ENCODE data around the gene SVIL. TPM values are rescaled to one million over a fixed set of nuclear protein-coding genes. Genes with fewer than 3 reads are reported as not detected.
A peak's percentile ranks its signal among the peaks of the same experiment; 100 is the strongest.

Gene SVIL
- total RNA-seq, 4 donors from 2014 or later = 1,040 to 1,354 (median 1,121) TPM

DNA sequence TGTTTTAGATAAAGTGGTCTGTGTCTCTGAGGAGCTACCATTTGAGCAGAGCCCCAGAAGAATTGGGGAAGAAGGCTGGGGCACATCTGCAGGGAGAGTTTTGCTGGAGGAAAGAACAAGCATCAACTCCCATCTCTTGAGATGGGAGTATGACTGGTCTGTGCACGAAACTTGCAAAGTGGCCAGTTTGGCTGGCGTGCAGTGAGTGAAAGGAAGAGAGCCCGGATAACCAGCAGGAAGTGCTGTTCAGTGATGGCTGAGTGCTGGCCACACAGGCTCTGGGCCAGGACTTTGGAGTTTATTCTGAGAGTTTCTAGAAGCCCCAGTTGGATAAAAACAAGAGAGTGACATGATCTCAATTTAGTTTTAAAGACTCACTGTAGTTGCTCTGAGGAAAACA, 34.4 kb upstream of the SVIL start:
- H3K4me3 ChIP-seq = no peak overlapping the region
- peaks cover 0 to 7% of the 10 kb centered on the region in 2 donors for H3K4me1 ChIP-seq
- H3K27ac ChIP-seq = peak overlapping the region in 1 of 4 donors; percentile 5
- intact Hi-C loops (cut with DNase I; ENCODE audit: low total_unique reads) (no loop called here), in situ Hi-C loops (cut with MboI; ENCODE audit: low sequenced_read_pairs in 4 of 4) (no loop called here)
- no peaks in the 10 kb centered on the region for H3K27me3 ChIP-seq
- no peak for TF ChIP-seq POLR2A (IDR thresholded peaks at IDR 0.05)
- TF ChIP-seq, protein P1, sequence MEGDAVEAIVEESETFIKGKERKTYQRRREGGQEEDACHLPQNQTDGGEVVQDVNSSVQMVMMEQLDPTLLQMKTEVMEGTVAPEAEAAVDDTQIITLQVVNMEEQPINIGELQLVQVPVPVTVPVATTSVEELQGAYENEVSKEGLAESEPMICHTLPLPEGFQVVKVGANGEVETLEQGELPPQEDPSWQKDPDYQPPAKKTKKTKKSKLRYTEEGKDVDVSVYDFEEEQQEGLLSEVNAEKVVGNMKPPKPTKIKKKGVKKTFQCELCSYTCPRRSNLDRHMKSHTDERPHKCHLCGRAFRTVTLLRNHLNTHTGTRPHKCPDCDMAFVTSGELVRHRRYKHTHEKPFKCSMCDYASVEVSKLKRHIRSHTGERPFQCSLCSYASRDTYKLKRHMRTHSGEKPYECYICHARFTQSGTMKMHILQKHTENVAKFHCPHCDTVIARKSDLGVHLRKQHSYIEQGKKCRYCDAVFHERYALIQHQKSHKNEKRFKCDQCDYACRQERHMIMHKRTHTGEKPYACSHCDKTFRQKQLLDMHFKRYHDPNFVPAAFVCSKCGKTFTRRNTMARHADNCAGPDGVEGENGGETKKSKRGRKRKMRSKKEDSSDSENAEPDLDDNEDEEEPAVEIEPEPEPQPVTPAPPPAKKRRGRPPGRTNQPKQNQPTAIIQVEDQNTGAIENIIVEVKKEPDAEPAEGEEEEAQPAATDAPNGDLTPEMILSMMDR (IDR thresholded peaks at IDR 0.05 in 4 of 5, conservative IDR thresholded peaks at IDR 0.05 in 1 of 5) = no peak
- DNase-seq (no peak), ATAC-seq (no peak)
- no peaks in the 10 kb centered on the region for H3K36me3 ChIP-seq
- no peaks in the 10 kb centered on the region for H3K9me3 ChIP-seq

DNA sequence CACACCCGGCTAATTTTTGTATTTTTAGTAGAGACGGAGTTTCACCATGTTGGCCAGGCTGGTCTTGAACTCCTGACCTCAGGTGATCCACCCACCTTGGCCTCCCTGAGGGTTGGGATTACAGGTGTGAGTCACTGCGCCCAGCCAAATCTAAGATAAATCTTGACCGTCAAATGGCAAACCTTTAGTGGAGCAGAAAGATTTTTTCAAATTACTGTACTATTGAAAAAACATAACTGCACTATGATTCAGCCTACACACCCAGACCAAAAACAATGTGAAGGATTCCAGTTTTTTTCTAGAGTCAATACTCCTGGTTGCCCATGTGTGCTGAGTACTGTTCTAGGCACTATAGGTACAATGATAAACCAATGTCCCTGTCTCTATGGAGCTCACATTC, 33.9 kb upstream of the SVIL start:
- DNase-seq = no peak
- Histone ChIP-seq H3K27ac (no peak overlapping the region), H3K4me1 (peaks cover 5 to 7% of the 10 kb centered on the region in 2 donors), H3K9me3 (no peaks in the 10 kb centered on the region), H3K27me3 (no peaks in the 10 kb centered on the region), H3K36me3 (no peaks in the 10 kb centered on the region), H3K4me3 (no peak overlapping the region)
- no peak for TF ChIP-seq POLR2A (IDR thresholded peaks at IDR 0.05)
- TF ChIP-seq, protein P1 (IDR thresholded peaks at IDR 0.05 in 4 of 5, conservative IDR thresholded peaks at IDR 0.05 in 1 of 5) = no peak
- ATAC-seq = no peak
- in situ Hi-C loops (cut with MboI; ENCODE audit: low sequenced_read_pairs in 4 of 4) = no loop called here
- intact Hi-C loops (cut with DNase I; ENCODE audit: low total_unique reads) = no loop called here

DNA sequence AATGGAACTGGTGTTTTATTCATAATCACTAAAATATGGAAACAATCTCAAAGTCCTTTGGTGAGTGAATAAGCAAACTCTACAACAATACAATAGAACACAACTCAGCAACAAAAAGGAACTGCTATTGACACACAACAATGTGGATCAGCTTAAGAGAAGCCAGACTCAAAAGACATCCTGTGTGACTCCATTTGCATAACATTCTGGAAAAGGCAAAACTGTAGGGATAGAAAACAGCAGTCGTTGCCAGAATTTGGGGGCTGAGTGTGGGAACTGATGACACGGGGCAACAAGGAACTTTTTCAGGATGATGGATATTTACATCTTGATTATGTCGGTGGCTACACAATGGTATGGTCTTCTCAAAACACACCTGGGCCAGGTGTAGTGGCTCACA, 32.4 kb upstream of the SVIL start:
- no peak for TF ChIP-seq POLR2A (IDR thresholded peaks at IDR 0.05)
- TF ChIP-seq, protein P1 (IDR thresholded peaks at IDR 0.05 in 4 of 5, conservative IDR thresholded peaks at IDR 0.05 in 1 of 5) = no peak
- no peaks in the 10 kb centered on the region for H3K27me3 ChIP-seq
- in situ Hi-C loops (cut with MboI; ENCODE audit: low sequenced_read_pairs in 4 of 4) = no loop called here
- H3K9me3 ChIP-seq = no peaks in the 10 kb centered on the region
- H3K4me1 ChIP-seq = peaks cover 7 to 11% of the 10 kb centered on the region in 2 donors
- no peaks in the 10 kb centered on the region for H3K36me3 ChIP-seq
- intact Hi-C loops (cut with DNase I; ENCODE audit: low total_unique reads) = no loop called here
- peak overlapping the region in 2 of 4 donors; percentile 2 to 22 for H3K27ac ChIP-seq
- ATAC-seq (no peak), DNase-seq (no peak)
- no peak overlapping the region for H3K4me3 ChIP-seq

DNA sequence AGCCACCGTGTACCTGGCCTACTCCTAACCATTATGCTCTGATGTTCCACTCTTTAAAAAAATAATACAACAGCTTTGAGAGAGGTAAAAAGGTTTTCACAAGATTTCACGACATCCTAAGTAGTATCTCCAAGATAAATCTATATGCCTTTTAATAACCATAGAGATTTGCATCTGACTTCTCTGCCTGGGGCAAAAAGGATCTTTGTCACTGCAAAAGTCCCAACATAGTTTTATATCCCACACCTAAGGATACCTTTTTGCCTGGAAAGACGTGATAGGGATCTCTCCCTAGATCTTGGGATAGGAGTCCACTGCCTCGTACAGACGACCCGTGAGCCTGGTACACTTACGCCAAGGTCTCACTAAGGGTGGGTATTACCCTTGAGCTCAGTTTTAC, 31.4 kb upstream of the SVIL start:
- intact Hi-C loops (cut with DNase I; ENCODE audit: low total_unique reads) = no loop called here
- ATAC-seq (no peak), DNase-seq (no peak)
- Histone ChIP-seq H3K4me3 (no peak overlapping the region), H3K36me3 (no peaks in the 10 kb centered on the region), H3K27ac (no peak overlapping the region), H3K27me3 (no peaks in the 10 kb centered on the region), H3K9me3 (no peaks in the 10 kb centered on the region), H3K4me1 (peaks cover 3 to 14% of the 10 kb centered on the region in 2 donors)
- TF ChIP-seq POLR2A (IDR thresholded peaks at IDR 0.05) = no peak
- TF ChIP-seq, protein P1 (IDR thresholded peaks at IDR 0.05 in 4 of 5, conservative IDR thresholded peaks at IDR 0.05 in 1 of 5) = no peak
- in situ Hi-C loops (cut with MboI; ENCODE audit: low sequenced_read_pairs in 4 of 4) = no loop called here

DNA sequence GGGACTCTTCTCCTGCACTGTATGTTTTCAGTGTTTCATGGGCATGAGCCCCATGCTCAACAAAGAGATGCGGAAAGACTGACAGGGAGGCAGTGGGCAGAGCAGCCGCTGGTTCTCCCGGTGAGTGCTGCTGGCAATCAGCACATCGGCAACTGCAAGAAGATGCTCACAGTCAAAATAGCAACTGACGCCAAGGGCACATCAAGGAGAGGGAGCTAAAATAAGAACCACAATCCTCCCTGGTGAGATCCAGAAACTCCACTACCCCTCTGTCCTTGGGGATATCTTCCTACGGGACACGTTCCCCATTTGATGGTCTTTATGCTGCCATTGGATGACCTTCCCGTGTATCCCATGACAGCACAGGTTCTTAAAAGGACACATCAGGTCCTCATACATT, 28.9 kb upstream of the SVIL start:
- Histone ChIP-seq H3K4me3 (no peak overlapping the region), H3K36me3 (no peaks in the 10 kb centered on the region), H3K9me3 (no peaks in the 10 kb centered on the region), H3K27me3 (no peaks in the 10 kb centered on the region), H3K4me1 (peaks cover 7 to 31% of the 10 kb centered on the region in 2 donors), H3K27ac (peak overlapping the region; percentile 55 to 67 (median 64))
- ATAC-seq (peak; percentile 54 to 71), DNase-seq (peak; percentile 39 to 68)
- in situ Hi-C loops (cut with MboI; ENCODE audit: low sequenced_read_pairs in 4 of 4) (no loop called here), intact Hi-C loops (cut with DNase I; ENCODE audit: low total_unique reads) (no loop called here)
- TF ChIP-seq POLR2A (IDR thresholded peaks at IDR 0.05) = no peak
- TF ChIP-seq, protein P1 (IDR thresholded peaks at IDR 0.05 in 4 of 5, conservative IDR thresholded peaks at IDR 0.05 in 1 of 5) = no peak
